DND-41 (cell line): ENCODE results near the gene ABCF2.

Experiments
- ATAC-seq: fragments of 200-7000 bp; cut with Tn5 transposase; 3 replicates; pipeline ENCODE4 v1.9.1; 2021; ENCODE audit warnings: low read depth; ENCODE audit not compliant: insufficient read depth
- DNase-seq: peaks from one replicate; pipeline ENCODE4 v3.0.0-alpha.2; 2020
- H2AFZ ChIP-seq: 2 replicates; pipeline ENCODE4 v1.6.0; 2012; ENCODE audit warnings: low read depth, low read length
- H3K27ac ChIP-seq: 2 replicates; pipeline ENCODE4 v1.5.1; 2012; ENCODE audit warnings: low read length, inconsistent platforms
- H3K27me3 ChIP-seq: fragments of 200-600 bp; sonication (generic); 2 replicates; pipeline ENCODE4 v1.6.0; 2012; ENCODE audit warnings: low read length, mild to moderate bottlenecking, inconsistent platforms; ENCODE audit not compliant: insufficient read depth, poor library complexity
- H3K36me3 ChIP-seq: 2 replicates; pipeline ENCODE4 v1.5.1; 2012; ENCODE audit warnings: low read length, inconsistent platforms; ENCODE audit not compliant: insufficient read depth
- H3K4me1 ChIP-seq: 2 replicates; pipeline ENCODE4 v1.5.1; 2012; ENCODE audit warnings: mild to moderate bottlenecking, low read length; ENCODE audit not compliant: insufficient read depth
- H3K4me2 ChIP-seq: 2 replicates; pipeline ENCODE4 v1.6.0; 2012; ENCODE audit warnings: mild to moderate bottlenecking, moderate library complexity, low read length, inconsistent platforms; ENCODE audit not compliant: insufficient read depth
- H3K4me3 ChIP-seq, 2 experiments: fragments of 200-600 bp in 1 of 2; shearing (Covaris generic) in 1 of 2; 2 replicates each; pipeline ENCODE4 v1.5.1; 2012 to 2016; ENCODE audit warnings: inconsistent platforms in 2 of 2, low read length in 2 of 2, mild to moderate bottlenecking in 2 of 2, low read depth in 1 of 2, moderate library complexity in 1 of 2
- H3K79me2 ChIP-seq: 2 replicates; pipeline ENCODE4 v1.6.0; 2012; ENCODE audit warnings: low read length, inconsistent platforms; ENCODE audit not compliant: insufficient read depth
- H3K9ac ChIP-seq: 2 replicates; pipeline ENCODE4 v1.6.0; 2012; ENCODE audit warnings: low read depth, mild to moderate bottlenecking, inconsistent platforms, low read length, moderate library complexity
- H3K9me3 ChIP-seq: 2 replicates; pipeline ENCODE4 v1.5.1; 2012; ENCODE audit warnings: low read length, moderate library complexity, mild to moderate bottlenecking, inconsistent platforms; ENCODE audit not compliant: insufficient read depth, severe bottlenecking
- H4K20me1 ChIP-seq: 2 replicates; pipeline ENCODE4 v1.6.0; 2012; ENCODE audit warnings: low read length; ENCODE audit not compliant: insufficient read depth
- EZH2 ChIP-seq: IDR thresholded peaks from 3 replicates; pipeline ENCODE4 v1.6.1; 2012; ENCODE audit warnings: borderline replicate concordance, low read depth, mild to moderate bottlenecking, moderate library complexity, low read length, inconsistent platforms; ENCODE audit not compliant: severe bottlenecking
- TF ChIP-seq, protein P1 (sequence below): IDR thresholded peaks from 2 replicates; pipeline ENCODE4 v1.5.1; 2012; ENCODE audit warnings: borderline replicate concordance, low read length, moderate library complexity, mild to moderate bottlenecking; ENCODE audit not compliant: poor library complexity, severe bottlenecking; ENCODE audit errors: extremely low read depth

ABCF2 gene

DNA sequence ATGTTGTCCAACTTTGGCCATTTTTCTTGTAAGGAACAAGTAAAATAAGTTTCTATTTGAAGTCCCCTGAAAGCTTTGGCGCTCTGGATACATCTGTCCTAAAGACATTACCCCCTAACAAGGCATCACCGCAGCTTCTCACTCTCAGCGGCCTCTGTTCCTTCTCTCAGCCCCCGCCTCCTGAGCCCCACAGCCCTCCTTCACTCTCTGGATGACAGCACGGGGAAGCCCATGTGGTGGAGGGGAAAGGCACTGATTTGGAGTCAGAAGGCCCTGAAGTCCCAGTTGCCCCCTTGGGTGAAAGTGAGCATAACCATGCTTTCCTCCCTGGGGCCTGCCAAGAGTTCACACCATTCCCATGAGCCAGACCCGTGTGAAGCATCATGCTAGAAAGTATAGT, 21.3 kb downstream of the ABCF2 start:
- no peaks in the 10 kb centered on the region for H3K79me2 ChIP-seq
- no peak overlapping the region for H3K27ac ChIP-seq
- peaks cover 8% of the 10 kb centered on the region; the same call in 1 of the 2 replicates for H4K20me1 ChIP-seq
- H3K4me2 ChIP-seq, result no peak overlapping the region
- no peaks in the 10 kb centered on the region for H3K9me3 ChIP-seq
- no peaks in the 10 kb centered on the region for H3K36me3 ChIP-seq
- no peak overlapping the region for H3K4me3 ChIP-seq
- H2AFZ ChIP-seq, result no peak overlapping the region
- DNase-seq (no peak), ATAC-seq (no peak)
- H3K4me1 ChIP-seq, result no peaks in the 10 kb centered on the region
- H3K9ac ChIP-seq, result no peak overlapping the region
- H3K27me3 ChIP-seq, result peaks cover 19% of the 10 kb centered on the region
- TF ChIP-seq, protein P1, sequence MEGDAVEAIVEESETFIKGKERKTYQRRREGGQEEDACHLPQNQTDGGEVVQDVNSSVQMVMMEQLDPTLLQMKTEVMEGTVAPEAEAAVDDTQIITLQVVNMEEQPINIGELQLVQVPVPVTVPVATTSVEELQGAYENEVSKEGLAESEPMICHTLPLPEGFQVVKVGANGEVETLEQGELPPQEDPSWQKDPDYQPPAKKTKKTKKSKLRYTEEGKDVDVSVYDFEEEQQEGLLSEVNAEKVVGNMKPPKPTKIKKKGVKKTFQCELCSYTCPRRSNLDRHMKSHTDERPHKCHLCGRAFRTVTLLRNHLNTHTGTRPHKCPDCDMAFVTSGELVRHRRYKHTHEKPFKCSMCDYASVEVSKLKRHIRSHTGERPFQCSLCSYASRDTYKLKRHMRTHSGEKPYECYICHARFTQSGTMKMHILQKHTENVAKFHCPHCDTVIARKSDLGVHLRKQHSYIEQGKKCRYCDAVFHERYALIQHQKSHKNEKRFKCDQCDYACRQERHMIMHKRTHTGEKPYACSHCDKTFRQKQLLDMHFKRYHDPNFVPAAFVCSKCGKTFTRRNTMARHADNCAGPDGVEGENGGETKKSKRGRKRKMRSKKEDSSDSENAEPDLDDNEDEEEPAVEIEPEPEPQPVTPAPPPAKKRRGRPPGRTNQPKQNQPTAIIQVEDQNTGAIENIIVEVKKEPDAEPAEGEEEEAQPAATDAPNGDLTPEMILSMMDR, result no peak
- TF ChIP-seq EZH2, result no peak

DNA sequence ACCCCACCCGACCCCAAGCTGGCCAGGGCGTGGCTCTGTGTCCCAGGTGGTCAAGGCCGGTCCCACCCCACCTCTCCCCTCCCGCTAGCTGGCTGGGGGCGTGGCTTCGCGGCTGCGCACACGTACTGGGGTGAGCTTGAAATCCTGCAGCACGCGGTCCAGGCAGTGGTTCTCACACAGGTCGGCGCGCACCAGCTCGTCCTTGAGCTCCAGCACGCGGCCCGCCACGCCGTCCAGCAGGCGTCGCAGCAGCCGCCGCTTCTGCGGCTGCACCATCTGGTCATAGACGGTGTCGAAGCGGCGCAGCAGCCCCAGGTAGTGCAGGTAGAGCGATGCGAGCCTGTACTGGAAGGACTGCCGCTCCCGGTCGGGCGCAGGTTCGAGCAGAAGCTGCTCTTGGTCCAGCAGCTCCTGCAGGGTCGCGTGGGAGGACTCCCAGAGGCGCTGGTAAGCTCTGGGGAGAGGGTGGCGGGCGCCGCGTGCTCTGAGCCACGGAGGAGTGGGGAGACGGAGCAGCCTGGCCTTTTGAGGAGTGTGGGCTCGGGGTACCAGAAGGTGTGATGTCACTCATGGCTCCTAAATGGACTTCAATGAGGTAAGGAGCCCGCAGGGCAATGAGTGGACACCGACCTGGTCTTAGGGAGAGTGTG, 22.5 kb downstream of the ABCF2 start:
- H3K27me3 ChIP-seq, result peaks cover 22% of the 10 kb centered on the region
- H2AFZ ChIP-seq, result no peak overlapping the region
- no peaks in the 10 kb centered on the region for H3K79me2 ChIP-seq

DNA sequence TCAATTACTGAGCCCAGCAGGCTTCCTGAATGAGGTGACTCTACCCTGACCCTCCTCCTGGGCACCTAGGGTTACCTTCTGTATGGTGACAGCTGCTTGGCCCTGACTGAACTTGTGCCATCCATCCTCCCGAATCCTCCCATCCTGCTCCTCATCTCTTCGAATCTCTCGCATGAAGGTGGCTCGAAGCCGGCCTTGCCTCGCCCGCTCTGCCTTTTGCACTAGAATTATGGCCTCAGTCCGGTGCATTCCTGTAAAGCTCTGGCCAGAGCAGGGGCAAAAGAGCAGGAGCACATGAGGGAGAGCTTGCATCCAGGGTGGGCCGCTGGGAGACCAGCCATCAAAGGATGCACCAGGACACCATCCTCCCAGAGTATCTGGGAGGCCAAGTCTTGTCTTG, 24.2 kb downstream of the ABCF2 start:
- H3K9ac ChIP-seq, result no peak overlapping the region

More for the DNA sequence above, 22.5 kb downstream of the ABCF2 start:
- Histone ChIP-seq H3K9me3 (no peaks in the 10 kb centered on the region), H3K4me3 (no peak overlapping the region), H3K27ac (no peak overlapping the region), H3K4me1 (no peaks in the 10 kb centered on the region), H3K9ac (no peak overlapping the region), H3K4me2 (no peak overlapping the region), H3K36me3 (no peaks in the 10 kb centered on the region), H4K20me1 (0 out of 2 replicates have a peak, but pooled peaks cover 5% of the 10 kb centered on the region)
- TF ChIP-seq EZH2, result no peak
- TF ChIP-seq, protein P1, result no peak
- ATAC-seq (no peak), DNase-seq (no peak)

DNA sequence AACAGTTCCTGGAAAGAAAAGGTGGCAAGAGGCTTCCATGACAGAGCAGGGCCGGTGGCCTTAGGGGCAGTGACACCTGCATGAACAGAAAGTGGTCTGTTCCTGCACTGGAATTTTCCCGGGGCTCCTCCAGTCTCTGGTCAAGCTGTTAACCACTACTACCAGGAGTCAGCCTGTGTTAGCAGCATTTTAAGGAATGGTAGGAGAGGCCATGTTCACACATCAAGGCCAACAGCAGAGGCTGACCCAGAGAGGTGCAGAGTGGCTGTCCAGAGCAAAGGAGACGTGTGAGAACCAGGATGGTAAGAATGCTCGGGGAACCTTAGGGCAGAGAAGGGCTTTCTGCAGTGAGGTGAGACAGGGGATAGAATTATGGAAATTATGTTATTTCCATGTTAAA, 25.3 kb downstream of the ABCF2 start:
- DNase-seq, result no peak
- no peaks in the 10 kb centered on the region for H3K36me3 ChIP-seq

More for the DNA sequence above, 24.2 kb downstream of the ABCF2 start:
- Histone ChIP-seq H3K4me3 (no peak overlapping the region), H4K20me1 (peaks cover 5% of the 10 kb centered on the region; the same call in 1 of the 2 replicates), H2AFZ (no peak overlapping the region), H3K36me3 (no peaks in the 10 kb centered on the region), H3K4me1 (no peaks in the 10 kb centered on the region), H3K27me3 (peaks cover 28% of the 10 kb centered on the region), H3K9me3 (no peaks in the 10 kb centered on the region), H3K27ac (no peak overlapping the region), H3K4me2 (no peak overlapping the region), H3K79me2 (no peaks in the 10 kb centered on the region)
- no peak for TF ChIP-seq EZH2
- no peak for ATAC-seq
- DNase-seq, result no peak

More for the DNA sequence above, 25.3 kb downstream of the ABCF2 start:
- Histone ChIP-seq H3K27ac (no peak overlapping the region), H3K4me3 (no peak overlapping the region), H3K79me2 (no peaks in the 10 kb centered on the region), H3K9me3 (no peaks in the 10 kb centered on the region), H3K4me2 (no peak overlapping the region), H3K27me3 (peaks cover 32% of the 10 kb centered on the region), H3K9ac (no peak overlapping the region), H4K20me1 (peaks cover 5% of the 10 kb centered on the region; the same call in 1 of the 2 replicates), H2AFZ (no peak overlapping the region), H3K4me1 (no peaks in the 10 kb centered on the region)
- TF ChIP-seq, protein P1, result no peak
- no peak for TF ChIP-seq EZH2
- no peak for ATAC-seq
